ENCODE results near the gene ABHD4.

The ABHD4 gene

GRCh38 chr14:22570132-22570949 lies 27.8 kb upstream of the ABHD4 start:
- H3K9me3 ChIP-seq (ENCODE audit: control insufficient read depth in 2 of 2, low read length in 2 of 2) = no peaks in the 10 kb centered on the region
- no peaks in the 10 kb centered on the region for H3K27me3 ChIP-seq (ENCODE audit: control insufficient read depth in 2 of 2, insufficient read depth in 2 of 2, low read length in 2 of 2)
- peak overlapping the region; percentile 17 to 18 for H3K27ac ChIP-seq (ENCODE audit: low read depth in 2 of 2, low read length in 2 of 2)
- no peak overlapping the region for H3K4me3 ChIP-seq (ENCODE audit: low read length in 2 of 2)
- H3K36me3 ChIP-seq (ENCODE audit: control insufficient read depth in 2 of 2, insufficient read depth in 2 of 2, low read length in 2 of 2) = peaks cover 39 to 41% of the 10 kb centered on the region in 2 donors
- H3K9ac ChIP-seq (ENCODE audit: low read depth in 1 of 2, low read length in 2 of 2) = peak overlapping the region in 1 of 2 donors; percentile 27
- peaks cover 0 to 4% of the 10 kb centered on the region in 2 donors for H3K4me1 ChIP-seq (ENCODE audit: control insufficient read depth in 2 of 2, insufficient read depth in 2 of 2, low read length in 2 of 2)

GRCh38 chr14:22572562-22573058 lies 25.5 kb upstream of the ABHD4 start:
- no peaks in the 10 kb centered on the region for H3K9me3 ChIP-seq (ENCODE audit: control insufficient read depth in 2 of 2, low read length in 2 of 2)
- no peaks in the 10 kb centered on the region for H3K27me3 ChIP-seq (ENCODE audit: control insufficient read depth in 2 of 2, insufficient read depth in 2 of 2, low read length in 2 of 2)
- H3K9ac ChIP-seq (ENCODE audit: low read depth in 1 of 2, low read length in 2 of 2) = no peak overlapping the region
- H3K4me1 ChIP-seq (ENCODE audit: control insufficient read depth in 2 of 2, insufficient read depth in 2 of 2, low read length in 2 of 2) = peaks cover 0 to 4% of the 10 kb centered on the region in 2 donors
- H3K4me3 ChIP-seq (ENCODE audit: low read length in 2 of 2) = no peak overlapping the region
- H3K36me3 ChIP-seq (ENCODE audit: control insufficient read depth in 2 of 2, insufficient read depth in 2 of 2, low read length in 2 of 2) = peaks cover 35 to 36% of the 10 kb centered on the region in 2 donors
- H3K27ac ChIP-seq (ENCODE audit: low read depth in 2 of 2, low read length in 2 of 2) = no peak overlapping the region

- Histone ChIP-seq H3K27me3 (ENCODE audit: control insufficient read depth in 2 of 2, insufficient read depth in 2 of 2, low read length in 2 of 2) (no peaks in the 10 kb centered on the region), H3K9ac (ENCODE audit: low read depth in 1 of 2, low read length in 2 of 2) (no peak overlapping the region), H3K9me3 (ENCODE audit: control insufficient read depth in 2 of 2, low read length in 2 of 2) (no peaks in the 10 kb centered on the region), H3K27ac (ENCODE audit: low read depth in 2 of 2, low read length in 2 of 2) (no peak overlapping the region), H3K4me1 (ENCODE audit: control insufficient read depth in 2 of 2, insufficient read depth in 2 of 2, low read length in 2 of 2) (peaks cover 0 to 4% of the 10 kb centered on the region in 2 donors), H3K4me3 (ENCODE audit: low read length in 2 of 2) (no peak overlapping the region), H3K36me3 (ENCODE audit: control insufficient read depth in 2 of 2, insufficient read depth in 2 of 2, low read length in 2 of 2) (peaks cover 30 to 35% of the 10 kb centered on the region in 2 donors)
These were observed 24.3 kb upstream of the ABHD4 start for GRCh38 chr14:22573804-22574203.

- Histone ChIP-seq H3K4me1 (ENCODE audit: control insufficient read depth in 2 of 2, insufficient read depth in 2 of 2, low read length in 2 of 2) (no peaks in the 10 kb centered on the region), H3K36me3 (ENCODE audit: control insufficient read depth in 2 of 2, insufficient read depth in 2 of 2, low read length in 2 of 2) (peaks cover 22 to 23% of the 10 kb centered on the region in 2 donors), H3K27me3 (ENCODE audit: control insufficient read depth in 2 of 2, insufficient read depth in 2 of 2, low read length in 2 of 2) (no peaks in the 10 kb centered on the region), H3K4me3 (ENCODE audit: low read length in 2 of 2) (no peak overlapping the region), H3K9me3 (ENCODE audit: control insufficient read depth in 2 of 2, low read length in 2 of 2) (no peaks in the 10 kb centered on the region), H3K27ac (ENCODE audit: low read depth in 2 of 2, low read length in 2 of 2) (no peak overlapping the region), H3K9ac (ENCODE audit: low read depth in 1 of 2, low read length in 2 of 2) (no peak overlapping the region)
These were observed 20.7 kb upstream of the ABHD4 start for GRCh38 chr14:22577334-22577908.

GRCh38 chr14:22579236-22579635 lies 18.9 kb upstream of the ABHD4 start:
- peaks cover 11 to 14% of the 10 kb centered on the region in 2 donors for H3K36me3 ChIP-seq (ENCODE audit: control insufficient read depth in 2 of 2, insufficient read depth in 2 of 2, low read length in 2 of 2)
- no peak overlapping the region for H3K9ac ChIP-seq (ENCODE audit: low read depth in 1 of 2, low read length in 2 of 2)
- no peaks in the 10 kb centered on the region for H3K9me3 ChIP-seq (ENCODE audit: control insufficient read depth in 2 of 2, low read length in 2 of 2)
- H3K27ac ChIP-seq (ENCODE audit: low read depth in 2 of 2, low read length in 2 of 2) = no peak overlapping the region
- H3K27me3 ChIP-seq (ENCODE audit: control insufficient read depth in 2 of 2, insufficient read depth in 2 of 2, low read length in 2 of 2) = no peaks in the 10 kb centered on the region
- no peaks in the 10 kb centered on the region for H3K4me1 ChIP-seq (ENCODE audit: control insufficient read depth in 2 of 2, insufficient read depth in 2 of 2, low read length in 2 of 2)
- H3K4me3 ChIP-seq (ENCODE audit: low read length in 2 of 2) = no peak overlapping the region

GRCh38 chr14:22579881-22580280 lies 18.2 kb upstream of the ABHD4 start:
- Histone ChIP-seq H3K4me1 (ENCODE audit: control insufficient read depth in 2 of 2, insufficient read depth in 2 of 2, low read length in 2 of 2) (peaks cover 0 to 3% of the 10 kb centered on the region in 2 donors), H3K9ac (ENCODE audit: low read depth in 1 of 2, low read length in 2 of 2) (no peak overlapping the region), H3K4me3 (ENCODE audit: low read length in 2 of 2) (no peak overlapping the region)

GRCh38 chr14:22580625-22581024 lies 17.5 kb upstream of the ABHD4 start:
- no peaks in the 10 kb centered on the region for H3K27me3 ChIP-seq (ENCODE audit: control insufficient read depth in 2 of 2, insufficient read depth in 2 of 2, low read length in 2 of 2)
- H3K9ac ChIP-seq (ENCODE audit: low read depth in 1 of 2, low read length in 2 of 2) = no peak overlapping the region
- no peak overlapping the region for H3K27ac ChIP-seq (ENCODE audit: low read depth in 2 of 2, low read length in 2 of 2)
- H3K4me1 ChIP-seq (ENCODE audit: control insufficient read depth in 2 of 2, insufficient read depth in 2 of 2, low read length in 2 of 2) = peaks cover 0 to 3% of the 10 kb centered on the region in 2 donors
- peaks cover 3 to 7% of the 10 kb centered on the region in 2 donors for H3K36me3 ChIP-seq (ENCODE audit: control insufficient read depth in 2 of 2, insufficient read depth in 2 of 2, low read length in 2 of 2)
- H3K9me3 ChIP-seq (ENCODE audit: control insufficient read depth in 2 of 2, low read length in 2 of 2) = no peaks in the 10 kb centered on the region
- H3K4me3 ChIP-seq (ENCODE audit: low read length in 2 of 2) = no peak overlapping the region

More at GRCh38 chr14:22579881-22580280, 18.2 kb upstream of the ABHD4 start:
- H3K27me3 ChIP-seq (ENCODE audit: control insufficient read depth in 2 of 2, insufficient read depth in 2 of 2, low read length in 2 of 2) = no peaks in the 10 kb centered on the region
- peaks cover 5 to 9% of the 10 kb centered on the region in 2 donors for H3K36me3 ChIP-seq (ENCODE audit: control insufficient read depth in 2 of 2, insufficient read depth in 2 of 2, low read length in 2 of 2)
- no peaks in the 10 kb centered on the region for H3K9me3 ChIP-seq (ENCODE audit: control insufficient read depth in 2 of 2, low read length in 2 of 2)
- no peak overlapping the region for H3K27ac ChIP-seq (ENCODE audit: low read depth in 2 of 2, low read length in 2 of 2)

- Histone ChIP-seq H3K9ac (ENCODE audit: low read depth in 1 of 2, low read length in 2 of 2) (no peak overlapping the region), H3K4me1 (ENCODE audit: control insufficient read depth in 2 of 2, insufficient read depth in 2 of 2, low read length in 2 of 2) (peaks cover 10 to 15% of the 10 kb centered on the region in 2 donors), H3K4me3 (ENCODE audit: low read length in 2 of 2) (no peak overlapping the region), H3K27ac (ENCODE audit: low read depth in 2 of 2, low read length in 2 of 2) (no peak overlapping the region), H3K36me3 (ENCODE audit: control insufficient read depth in 2 of 2, insufficient read depth in 2 of 2, low read length in 2 of 2) (peaks cover 3 to 5% of the 10 kb centered on the region in 2 donors), H3K27me3 (ENCODE audit: control insufficient read depth in 2 of 2, insufficient read depth in 2 of 2, low read length in 2 of 2) (no peaks in the 10 kb centered on the region), H3K9me3 (ENCODE audit: control insufficient read depth in 2 of 2, low read length in 2 of 2) (no peaks in the 10 kb centered on the region)
These were observed 14.1 kb upstream of the ABHD4 start for GRCh38 chr14:22583994-22584393.

- H3K27ac ChIP-seq (ENCODE audit: low read depth in 2 of 2, low read length in 2 of 2) = no peak overlapping the region
- peak overlapping the region in 1 of 2 donors; percentile 6 for H3K4me3 ChIP-seq (ENCODE audit: low read length in 2 of 2)
- no peaks in the 10 kb centered on the region for H3K27me3 ChIP-seq (ENCODE audit: control insufficient read depth in 2 of 2, insufficient read depth in 2 of 2, low read length in 2 of 2)
- peaks cover 15 to 21% of the 10 kb centered on the region in 2 donors for H3K4me1 ChIP-seq (ENCODE audit: control insufficient read depth in 2 of 2, insufficient read depth in 2 of 2, low read length in 2 of 2)
- no peaks in the 10 kb centered on the region for H3K9me3 ChIP-seq (ENCODE audit: control insufficient read depth in 2 of 2, low read length in 2 of 2)
- H3K9ac ChIP-seq (ENCODE audit: low read depth in 1 of 2, low read length in 2 of 2) = peak overlapping the region in 1 of 2 donors; percentile 8
- H3K36me3 ChIP-seq (ENCODE audit: control insufficient read depth in 2 of 2, insufficient read depth in 2 of 2, low read length in 2 of 2) = peaks cover 0 to 5% of the 10 kb centered on the region in 2 donors
These were observed 10.9 kb upstream of the ABHD4 start for GRCh38 chr14:22587247-22587646.

Data from mucosa of rectum (tissue), 2 donors.